Measurements from ENCODE around the gene RAB6B. TPM values are rescaled to one million over a fixed set of nuclear protein-coding genes. Genes with fewer than 3 reads are reported as not detected.

The RAB6B gene
- total and polyA plus RNA-seq, 2 of the 4 experiments (the other 2 are of a cell fraction): 0.18 to 1.2 TPM

- dilution Hi-C loops (cut with HindIII; ENCODE audit: low sequenced_read_pairs, unreplicated experiment) (no loop called here), in situ Hi-C loops (cut with MboI; ENCODE audit: low sequenced_read_pairs) (no loop called here), intact Hi-C loops (cut with micrococcal nuclease) (no loop called here)
- no peak overlapping the region for H3K14ac ChIP-seq (replicated peaks; ENCODE audit: low read depth, low read length)
- H3K23ac ChIP-seq (ENCODE audit: low read depth, low read length): no peak overlapping the region
- no peak overlapping the region for H3K4ac ChIP-seq (ENCODE audit: low read depth, low read length)
- no TSS peak for BruUV-seq (replicated peaks)
- no peak overlapping the region for H3K4me2 ChIP-seq (ENCODE audit: low read depth, low read length)
- ChIA-PET POLR2A (ENCODE audit: unreplicated experiment) (no interaction called here), CTCF (no interaction called here)
- no peaks in the 10 kb centered on the region for H3K9me1 ChIP-seq (ENCODE audit: insufficient read depth, low read length)
- no peak overlapping the region for H3K56ac ChIP-seq (ENCODE audit: extremely low read depth, insufficient read depth, low read length)
- H2AK9ac ChIP-seq (replicated peaks; ENCODE audit: low read depth, low read length, poor library complexity): no peak overlapping the region
- ATAC-seq (ENCODE audit: low read depth) (no peak), DNase-seq (no peak)
- H3K79me1 ChIP-seq (ENCODE audit: low read depth in 1 of 2, low read length in 2 of 2): no peaks in the 10 kb centered on the region
- H3K9me3 ChIP-seq (ENCODE audit: control insufficient read depth, insufficient read depth, low read length): no peaks in the 10 kb centered on the region
- H4K5ac ChIP-seq (ENCODE audit: low read depth, low read length): no peak overlapping the region
- no peak overlapping the region for H2AK5ac ChIP-seq (ENCODE audit: low read depth, low read length)
- H2BK120ac ChIP-seq (ENCODE audit: low read depth, low read length): no peak overlapping the region
- no peak overlapping the region for H2BK15ac ChIP-seq (ENCODE audit: low read depth, low read length)
- TF ChIP-seq FOS (IDR thresholded peaks at IDR 0.05; ENCODE audit: low read depth, low read length) (no peak), ELK1 (IDR thresholded peaks at IDR 0.05; ENCODE audit: borderline replicate concordance, low read depth, low read length) (no peak), RAD21 (IDR thresholded peaks at IDR 0.05; ENCODE audit: low read length) (no peak), BHLHE40 (IDR thresholded peaks at IDR 0.05; ENCODE audit: low read depth, low read length) (no peak), NFE2L2 (IDR thresholded peaks at IDR 0.05; ENCODE audit: low read depth, low read length) (no peak), MXI1 (IDR thresholded peaks at IDR 0.05; ENCODE audit: borderline replicate concordance, low read depth, low read length) (no peak), POLR2A (IDR thresholded peaks at IDR 0.05; ENCODE audit: low read depth, low read length) (no peak), SMC3 (IDR thresholded peaks at IDR 0.05; ENCODE audit: low read depth, low read length) (no peak), RFX5 (IDR thresholded peaks at IDR 0.05; ENCODE audit: low read depth, low read length) (no peak), MAZ (IDR thresholded peaks at IDR 0.05; ENCODE audit: borderline replicate concordance, low read depth, low read length) (no peak), CHD1 (IDR thresholded peaks at IDR 0.05; ENCODE audit: low read depth, low read length) (no peak), CTCF (conservative IDR thresholded peaks at IDR 0.05; ENCODE audit: low read depth, low read length) (no peak), MAFK (IDR thresholded peaks at IDR 0.05; ENCODE audit: low read depth, low read length) (no peak), USF2 (IDR thresholded peaks at IDR 0.05; ENCODE audit: low read depth, low read length) (no peak), RCOR1 (IDR thresholded peaks at IDR 0.05; ENCODE audit: insufficient replicate concordance, low read length) (no peak), CEBPB (IDR thresholded peaks at IDR 0.05; ENCODE audit: low read depth, low read length) (no peak)
- H4K91ac ChIP-seq (ENCODE audit: insufficient read depth, low read depth, low read length): no peak overlapping the region
- no peak overlapping the region for H2BK20ac ChIP-seq (ENCODE audit: low read depth, low read length)
- H3K18ac ChIP-seq (ENCODE audit: low read depth, low read length): no peak overlapping the region
- H2BK5ac ChIP-seq (ENCODE audit: low read depth, low read length, poor library complexity, severe bottlenecking): no peak overlapping the region
- peaks cover 14% of the 10 kb centered on the region for H3K27me3 ChIP-seq (ENCODE audit: control insufficient read depth, insufficient read depth, low read length)
- no peak overlapping the region for H2AFZ ChIP-seq (replicated peaks; ENCODE audit: low read length, poor library complexity)
- H3K36me3 ChIP-seq (ENCODE audit: control insufficient read depth, insufficient read depth, low read length): no peaks in the 10 kb centered on the region
- no peak overlapping the region for H3K27ac ChIP-seq (ENCODE audit: insufficient read depth, low read length)
- no peaks in the 10 kb centered on the region for H3K4me1 ChIP-seq (ENCODE audit: control insufficient read depth, insufficient read depth, low read length)
- no peak overlapping the region for H4K8ac ChIP-seq (ENCODE audit: low read depth in 2 of 2, low read length in 2 of 2)
- H3K4me3 ChIP-seq (ENCODE audit: insufficient read depth, low read depth, low read length): no peak overlapping the region
- no peaks in the 10 kb centered on the region for H4K20me1 ChIP-seq (ENCODE audit: insufficient read depth, low read length)
- WGBS, 2 experiments (ENCODE audit: extremely low coverage in 2 of 2, insufficient read length in 1 of 2): no CpG with 5 or more reads among the region's 5 CpGs
- H3K9ac ChIP-seq (ENCODE audit: low read depth, low read length): no peak overlapping the region
These were observed 41.2 kb downstream of the RAB6B start for GRCh38 chr3:133854264-133855001.
